ENCODE data around the gene DAZAP2. TPM values are rescaled to one million over a fixed set of nuclear protein-coding genes. Genes with fewer than 3 reads are reported as not detected.
A peak's percentile ranks its signal among the peaks of the same experiment; 100 is the strongest.

The DAZAP2 gene
- total and polyA plus RNA-seq, 9 of the 15 experiments (the other 6 are each of a cell fraction or from before 2014, with no cell fraction given) = 116 to 668 (median 227) TPM

DNA sequence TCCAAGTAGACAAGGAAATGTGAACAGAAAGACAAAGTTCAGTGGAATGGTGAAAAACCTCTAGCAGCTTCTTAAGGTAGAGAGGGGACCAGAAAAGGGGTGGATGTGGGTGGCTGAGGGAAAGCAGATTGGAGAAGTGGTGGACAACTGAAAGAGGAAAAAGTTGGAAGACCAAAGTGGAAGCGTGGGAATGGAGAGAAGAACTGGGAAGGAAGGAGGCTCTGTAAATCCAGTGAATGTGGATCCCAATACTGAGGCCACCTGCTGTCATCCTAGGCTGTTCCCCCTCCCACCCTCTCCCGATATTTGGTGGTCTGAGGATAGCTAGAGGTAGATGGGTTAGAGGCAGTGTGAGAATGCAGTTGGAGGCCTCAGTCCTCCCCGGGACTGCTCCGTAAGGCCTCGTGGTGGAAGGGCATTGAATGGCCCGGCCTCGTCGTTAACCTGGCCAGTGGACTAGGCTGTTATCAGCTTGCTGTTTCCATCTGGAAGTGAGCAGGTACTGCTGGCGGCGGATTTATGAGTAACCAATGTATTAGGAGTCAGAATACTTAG is 19.9 kb upstream of the DAZAP2 start (continued):
- TF ChIP-seq, protein P1, sequence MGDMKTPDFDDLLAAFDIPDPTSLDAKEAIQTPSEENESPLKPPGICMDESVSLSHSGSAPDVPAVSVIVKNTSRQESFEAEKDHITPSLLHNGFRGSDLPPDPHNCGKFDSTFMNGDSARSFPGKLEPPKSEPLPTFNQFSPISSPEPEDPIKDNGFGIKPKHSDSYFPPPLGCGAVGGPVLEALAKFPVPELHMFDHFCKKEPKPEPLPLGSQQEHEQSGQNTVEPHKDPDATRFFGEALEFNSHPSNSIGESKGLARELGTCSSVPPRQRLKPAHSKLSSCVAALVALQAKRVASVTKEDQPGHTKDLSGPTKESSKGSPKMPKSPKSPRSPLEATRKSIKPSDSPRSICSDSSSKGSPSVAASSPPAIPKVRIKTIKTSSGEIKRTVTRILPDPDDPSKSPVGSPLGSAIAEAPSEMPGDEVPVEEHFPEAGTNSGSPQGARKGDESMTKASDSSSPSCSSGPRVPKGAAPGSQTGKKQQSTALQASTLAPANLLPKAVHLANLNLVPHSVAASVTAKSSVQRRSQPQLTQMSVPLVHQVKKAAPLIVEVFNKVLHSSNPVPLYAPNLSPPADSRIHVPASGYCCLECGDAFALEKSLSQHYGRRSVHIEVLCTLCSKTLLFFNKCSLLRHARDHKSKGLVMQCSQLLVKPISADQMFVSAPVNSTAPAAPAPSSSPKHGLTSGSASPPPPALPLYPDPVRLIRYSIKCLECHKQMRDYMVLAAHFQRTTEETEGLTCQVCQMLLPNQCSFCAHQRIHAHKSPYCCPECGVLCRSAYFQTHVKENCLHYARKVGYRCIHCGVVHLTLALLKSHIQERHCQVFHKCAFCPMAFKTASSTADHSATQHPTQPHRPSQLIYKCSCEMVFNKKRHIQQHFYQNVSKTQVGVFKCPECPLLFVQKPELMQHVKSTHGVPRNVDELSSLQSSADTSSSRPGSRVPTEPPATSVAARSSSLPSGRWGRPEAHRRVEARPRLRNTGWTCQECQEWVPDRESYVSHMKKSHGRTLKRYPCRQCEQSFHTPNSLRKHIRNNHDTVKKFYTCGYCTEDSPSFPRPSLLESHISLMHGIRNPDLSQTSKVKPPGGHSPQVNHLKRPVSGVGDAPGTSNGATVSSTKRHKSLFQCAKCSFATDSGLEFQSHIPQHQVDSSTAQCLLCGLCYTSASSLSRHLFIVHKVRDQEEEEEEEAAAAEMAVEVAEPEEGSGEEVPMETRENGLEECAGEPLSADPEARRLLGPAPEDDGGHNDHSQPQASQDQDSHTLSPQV (IDR thresholded peaks at IDR 0.05) = peak; percentile 73
- TF ChIP-seq SMARCE1 (IDR thresholded peaks at IDR 0.05) = no peak
- TF ChIP-seq JUND (IDR thresholded peaks at IDR 0.05; ENCODE audit: borderline replicate concordance, low read depth, low read length) = no peak
- no peak; the same call in 2 of the 3 replicates for TF ChIP-seq JUND (tag; IDR thresholded peaks at IDR 0.05; ENCODE audit: borderline replicate concordance, low read depth, low read length)
- TF ChIP-seq, protein P2, sequence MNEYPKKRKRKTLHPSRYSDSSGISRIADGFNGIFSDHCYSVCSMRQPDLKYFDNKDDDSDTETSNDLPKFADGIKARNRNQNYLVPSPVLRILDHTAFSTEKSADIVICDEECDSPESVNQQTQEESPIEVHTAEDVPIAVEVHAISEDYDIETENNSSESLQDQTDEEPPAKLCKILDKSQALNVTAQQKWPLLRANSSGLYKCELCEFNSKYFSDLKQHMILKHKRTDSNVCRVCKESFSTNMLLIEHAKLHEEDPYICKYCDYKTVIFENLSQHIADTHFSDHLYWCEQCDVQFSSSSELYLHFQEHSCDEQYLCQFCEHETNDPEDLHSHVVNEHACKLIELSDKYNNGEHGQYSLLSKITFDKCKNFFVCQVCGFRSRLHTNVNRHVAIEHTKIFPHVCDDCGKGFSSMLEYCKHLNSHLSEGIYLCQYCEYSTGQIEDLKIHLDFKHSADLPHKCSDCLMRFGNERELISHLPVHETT (CRISPR knock-in tag; conservative IDR thresholded peaks at IDR 0.05 in 1 of 2, IDR thresholded peaks at IDR 0.05 in 1 of 2) = no peak
- TF ChIP-seq TEAD2 (tag; IDR thresholded peaks at IDR 0.05) = no peak
- TF ChIP-seq GTF2E2 (tag; IDR thresholded peaks at IDR 0.05) = peak; percentile 77; the same call in 1 of the 2 replicates
- peak; percentile 48; the same call in 1 of the 2 replicates for TF ChIP-seq CTBP1 (IDR thresholded peaks at IDR 0.05; ENCODE audit: borderline replicate concordance)
- TF ChIP-seq, protein P3, sequence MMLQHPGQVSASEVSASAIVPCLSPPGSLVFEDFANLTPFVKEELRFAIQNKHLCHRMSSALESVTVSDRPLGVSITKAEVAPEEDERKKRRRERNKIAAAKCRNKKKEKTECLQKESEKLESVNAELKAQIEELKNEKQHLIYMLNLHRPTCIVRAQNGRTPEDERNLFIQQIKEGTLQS (IDR thresholded peaks at IDR 0.05) = no peak
- TF ChIP-seq, protein P3 (CRISPR knock-in tag; conservative IDR thresholded peaks at IDR 0.05) = no peak
- no peak for TF ChIP-seq IFI16 (CRISPR knock-in tag; IDR thresholded peaks at IDR 0.05)
- peak; percentile 15; the same call in 1 of the 2 replicates for TF ChIP-seq LEF1 (IDR thresholded peaks at IDR 0.05)
- TF ChIP-seq MYC (IDR thresholded peaks at IDR 0.05; ENCODE audit: low read depth, low read length) = peak; percentile 66; the same call in 1 of the 2 replicates
- TF ChIP-seq MYC (CRISPR knock-in tag; IDR thresholded peaks at IDR 0.05; ENCODE audit: borderline replicate concordance, low read depth) = no peak
- no peak for TF ChIP-seq ZSCAN29 (IDR thresholded peaks at IDR 0.05)
- peak; percentile 19; the same call in 1 of the 2 replicates for TF ChIP-seq CBFA2T3 (IDR thresholded peaks at IDR 0.05)
- 0 out of 2 replicates have a peak, but pooled peaks have one; percentile 13 for TF ChIP-seq GATA2 (CRISPR knock-in tag; IDR thresholded peaks at IDR 0.05)
- TF ChIP-seq MEIS2 (IDR thresholded peaks at IDR 0.05; ENCODE audit: partially characterized antibody) = no peak
- peak; percentile 38 for TF ChIP-seq POLR2A (conservative IDR thresholded peaks at IDR 0.05)
- peak; percentile 65 for TF ChIP-seq SAP30 (IDR thresholded peaks at IDR 0.05; ENCODE audit: borderline replicate concordance, insufficient read depth, low read depth, low read length, poor library complexity, severe bottlenecking)
- TF ChIP-seq BCOR (IDR thresholded peaks at IDR 0.05) = no peak
- peak; percentile 81 for TF ChIP-seq L3MBTL2 (IDR thresholded peaks at IDR 0.05)
- TF ChIP-seq POLR3A (IDR thresholded peaks at IDR 0.05; ENCODE audit: borderline replicate concordance, extremely low read depth, insufficient read depth, insufficient read length) = no peak
- TF ChIP-seq MAX (CRISPR knock-in tag; IDR thresholded peaks at IDR 0.05) = peak; percentile 46; the same call in 1 of the 2 replicates

Data from K562 (cell line).